RCC 7860 (cell line): ENCODE results near the gene SPTSSA.
A peak's percentile ranks its signal among the peaks of the same experiment; 100 is the strongest.

Source experiments
- DNase-seq: peaks from one replicate; pipeline ENCODE4 v3.0.0-alpha.2; 2015; ENCODE audit warnings: low spot score
- FAIRE-seq: peaks from 2 replicates; lab custom pipeline; 2012; peaks lifted over from hg19 to GRCh38; lab: Jason Lieb, UNC

SPTSSA gene

DNA sequence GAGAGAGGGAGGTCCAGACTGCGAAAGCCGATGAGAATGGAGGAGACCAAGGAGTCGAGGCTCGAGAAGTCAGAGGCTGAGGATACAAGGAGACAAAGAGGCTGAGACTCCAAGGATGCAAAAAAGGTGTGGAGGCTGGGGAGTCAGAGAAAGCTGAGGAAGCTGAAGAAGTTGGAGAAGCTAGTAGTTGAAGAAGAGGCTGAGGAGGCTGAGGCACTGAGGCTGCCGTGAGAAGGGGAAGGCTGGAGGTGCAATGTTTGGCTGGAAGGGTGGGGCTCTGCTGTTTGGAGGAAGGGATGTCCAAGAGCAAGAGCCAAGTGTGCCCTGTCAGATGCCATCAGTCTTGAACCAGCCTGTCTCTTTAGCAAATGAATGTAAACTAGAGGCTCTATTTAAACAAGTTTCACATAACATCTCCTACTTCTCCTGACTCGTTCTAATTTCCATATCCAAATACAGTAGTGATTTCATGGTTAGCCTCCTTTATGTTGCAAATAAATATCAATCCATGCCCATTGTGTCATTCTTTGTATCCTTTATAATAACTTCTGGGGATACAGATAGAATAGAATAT, 10.8 kb upstream of the SPTSSA start:
- DNase-seq, result no peak
- no peak for FAIRE-seq

DNA sequence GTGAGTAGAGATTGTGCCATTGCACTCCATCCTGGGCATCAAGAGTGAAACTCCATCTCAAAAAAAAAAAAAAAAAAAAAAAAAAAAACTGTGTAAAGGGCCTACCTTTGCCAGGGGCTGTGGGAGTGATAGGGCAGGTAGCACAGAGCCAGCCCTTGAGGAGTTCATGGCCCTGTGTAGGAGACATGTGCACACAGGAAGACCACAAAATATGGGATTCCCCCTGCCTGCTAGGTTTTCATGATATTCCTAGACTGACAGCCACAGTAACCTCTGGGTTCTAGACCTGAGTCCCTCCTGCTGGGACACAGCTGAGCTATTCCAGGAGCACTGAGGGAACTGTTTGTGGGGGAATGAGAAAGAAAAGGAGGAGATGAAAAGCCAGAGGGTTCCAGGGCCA, 8.3 kb upstream of the SPTSSA start:
- FAIRE-seq, result no peak
- no peak for DNase-seq

DNA sequence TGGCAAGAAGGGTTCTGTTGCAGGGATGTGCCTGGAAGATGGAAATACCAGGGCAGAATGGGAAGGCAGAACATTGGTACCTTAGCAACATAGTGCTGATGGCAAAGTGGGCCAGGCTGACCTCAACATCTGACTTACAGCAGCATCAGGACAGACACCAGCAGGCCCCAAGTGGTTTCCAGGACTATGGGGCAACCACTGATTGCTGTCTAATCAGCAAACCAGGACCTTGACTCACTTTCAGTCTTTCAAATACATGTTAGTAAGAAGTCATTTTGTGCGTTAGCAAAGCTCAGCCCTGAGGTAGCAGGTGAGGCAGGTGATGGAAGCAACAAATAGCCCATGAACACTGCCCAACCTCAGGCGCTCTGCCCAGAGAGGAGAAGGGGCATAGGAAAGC, 4.7 kb upstream of the SPTSSA start:
- no peak for DNase-seq
- FAIRE-seq, result no peak

DNA sequence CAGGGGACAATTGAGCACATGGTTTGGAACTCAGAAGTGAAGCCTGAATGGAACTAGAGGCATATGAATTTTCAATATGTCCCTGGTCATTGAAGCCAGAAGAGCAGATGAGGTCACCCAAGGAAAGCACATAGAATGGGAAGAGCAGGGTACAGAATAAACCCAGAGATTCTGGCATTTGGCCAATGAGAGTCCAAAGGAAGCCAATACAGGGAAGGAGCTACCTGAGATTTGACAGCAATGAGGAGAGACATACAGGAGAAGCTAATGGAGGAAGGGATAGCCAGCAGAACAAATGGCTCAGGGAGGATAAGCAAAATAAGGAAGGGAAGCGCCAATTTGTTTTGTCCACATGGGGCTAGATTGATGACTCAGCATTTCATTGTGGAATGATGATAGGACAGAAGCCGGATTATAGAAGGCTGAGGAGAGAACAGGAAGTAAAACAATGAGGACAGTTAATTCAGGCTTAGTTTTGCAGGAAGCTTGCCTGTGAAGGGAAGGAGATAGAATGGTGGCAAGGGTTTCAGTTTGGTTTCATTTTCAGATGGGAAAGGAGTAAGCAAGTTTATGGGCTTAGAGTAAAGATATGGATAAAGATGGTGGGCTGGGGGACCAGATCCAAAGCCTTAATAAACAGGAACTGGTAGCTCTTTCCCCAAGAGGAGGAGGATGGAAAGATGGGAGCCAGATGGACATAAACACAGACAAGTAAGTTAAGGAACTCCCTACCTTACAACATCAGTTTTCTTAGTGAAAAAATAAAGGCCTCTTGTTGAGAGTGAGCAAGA, 3.2 kb upstream of the SPTSSA start:
- no peak for FAIRE-seq
- peak; percentile 7 for DNase-seq

DNA sequence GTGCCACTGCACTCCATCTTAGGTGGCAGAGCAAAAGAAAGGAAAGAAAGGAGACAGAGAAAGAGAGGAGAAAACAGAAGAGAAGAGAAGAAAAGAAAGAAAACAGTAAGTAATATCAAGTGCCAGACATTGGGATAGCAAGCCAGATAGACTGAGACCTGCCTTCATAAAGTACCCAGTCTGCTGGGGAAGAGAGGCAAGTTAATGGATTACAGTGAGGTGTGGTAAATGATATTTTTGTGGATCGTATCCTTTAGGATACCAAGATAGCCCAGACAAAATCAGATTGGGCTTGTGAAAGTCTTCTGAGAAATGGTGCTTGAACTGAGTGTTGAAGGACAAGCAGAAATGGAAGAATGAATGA, 1.5 kb upstream of the SPTSSA start:
- FAIRE-seq (no peak), DNase-seq (no peak)

DNA sequence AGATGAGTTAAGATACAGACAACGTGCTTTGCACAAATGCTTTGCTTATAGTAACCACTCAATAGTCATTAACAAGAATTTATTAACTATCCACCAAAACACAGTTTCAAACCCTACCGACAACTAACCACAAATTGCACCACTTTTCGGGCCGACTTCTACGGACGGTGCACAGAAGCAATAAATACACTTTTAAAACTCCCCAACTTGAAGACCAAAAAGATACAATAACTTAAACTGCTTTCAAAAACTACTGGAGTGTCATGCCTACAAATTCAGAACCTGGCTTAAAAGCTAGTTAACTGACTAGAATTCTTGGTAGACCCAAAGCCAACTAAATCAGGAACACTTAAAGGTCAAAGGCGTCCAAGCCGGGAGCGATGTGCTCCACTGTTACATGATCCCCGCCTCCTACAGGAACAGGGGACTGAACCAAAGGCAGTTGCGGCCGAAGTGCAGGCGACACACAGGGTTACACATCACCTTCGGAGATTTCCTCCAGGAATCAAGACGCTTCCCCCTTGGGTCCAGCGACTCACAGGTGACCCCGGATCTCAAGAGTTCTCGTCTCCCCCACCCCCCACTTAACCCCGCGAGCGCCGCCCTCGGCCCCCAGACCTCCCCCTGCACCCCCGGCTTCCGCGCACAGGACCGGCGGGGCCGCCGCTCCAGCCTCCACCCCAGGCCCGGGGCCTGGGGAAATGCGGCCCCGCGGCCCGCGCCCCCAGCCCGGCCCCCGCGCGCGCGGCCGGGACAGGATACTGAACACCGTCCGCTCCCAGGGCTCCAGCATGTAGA, 507 bp downstream of the SPTSSA start:
- FAIRE-seq, result no peak
- DNase-seq, result peak; percentile 15

DNA sequence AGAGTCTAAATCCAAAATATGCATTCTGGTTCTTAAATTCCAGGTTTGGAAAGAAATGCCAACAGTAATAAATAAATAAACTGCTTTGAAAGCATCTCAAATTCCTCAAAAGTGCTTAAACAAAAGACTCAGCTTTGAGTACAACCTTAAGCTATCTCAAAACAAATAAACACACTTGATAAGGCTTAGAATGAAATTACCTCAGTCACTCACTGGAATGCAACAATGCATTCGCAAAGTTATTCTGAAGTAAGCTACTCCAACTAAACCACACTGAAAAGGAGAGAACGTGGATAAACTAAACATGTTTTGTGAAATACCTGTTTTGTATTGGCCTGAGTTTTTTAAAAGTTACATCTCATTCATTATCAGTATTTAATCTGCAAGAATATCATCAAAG, 1.2 kb downstream of the SPTSSA start:
- no peak for DNase-seq

DNA sequence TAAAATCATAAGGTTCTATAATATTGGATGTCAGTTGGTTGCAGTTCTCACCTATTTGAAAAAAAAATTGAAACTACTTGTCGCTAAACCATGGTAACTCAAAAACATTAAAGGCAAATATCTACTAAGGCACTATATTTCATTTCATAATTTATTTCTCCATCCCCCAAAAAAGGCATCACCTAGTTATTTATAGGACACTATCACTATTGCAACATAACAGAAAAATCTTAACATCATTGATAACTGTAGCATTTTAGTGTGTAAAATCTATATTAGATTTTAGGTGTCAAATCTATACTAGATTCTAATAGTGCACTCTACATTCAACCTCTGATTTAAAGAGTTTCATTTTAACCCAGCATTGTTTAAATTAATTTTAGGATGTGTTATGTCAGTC, 1.7 kb downstream of the SPTSSA start:
- DNase-seq, result no peak
- no peak for FAIRE-seq

More for the DNA sequence above, 1.2 kb downstream of the SPTSSA start:
- FAIRE-seq, result no peak

DNA sequence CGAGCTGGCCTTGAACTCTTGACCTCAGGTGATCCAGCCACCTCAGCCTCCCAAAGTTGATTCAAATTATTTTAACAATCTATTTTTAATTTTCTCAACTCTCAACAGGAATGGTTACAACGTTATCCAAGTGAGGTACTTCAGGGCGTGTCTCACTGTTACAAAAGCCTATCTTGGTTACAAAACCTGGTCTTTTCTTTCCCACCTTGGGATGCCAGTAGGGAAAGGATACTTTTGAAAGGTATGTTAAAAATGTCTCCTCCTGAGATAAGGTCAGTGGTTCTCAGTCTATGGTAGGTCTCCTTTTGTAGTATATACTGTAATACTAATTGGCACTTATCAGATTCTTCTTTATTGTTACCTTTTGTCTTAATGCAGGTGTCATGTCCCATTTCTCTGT, 4.9 kb downstream of the SPTSSA start:
- no peak for DNase-seq
- no peak for FAIRE-seq

DNA sequence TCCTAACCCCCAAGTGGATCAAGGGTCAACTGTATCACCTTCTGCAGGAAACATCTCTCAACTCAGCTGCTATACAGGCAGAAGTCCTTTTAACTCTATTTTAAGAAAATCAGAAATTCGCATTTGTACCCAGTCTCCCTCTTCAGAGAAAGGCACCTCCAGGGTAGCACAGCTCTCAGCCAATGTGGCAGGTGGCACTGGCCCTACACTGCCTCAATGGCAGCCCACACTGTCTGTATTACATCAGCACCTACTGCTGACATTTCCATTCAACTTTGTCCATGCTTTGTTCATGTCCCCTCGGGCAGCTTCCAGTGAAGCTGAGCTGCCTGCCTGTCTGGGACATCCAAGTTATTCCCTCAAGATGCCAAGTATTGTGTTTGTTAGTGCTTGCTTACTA, 8.8 kb downstream of the SPTSSA start:
- FAIRE-seq (no peak), DNase-seq (no peak)

DNA sequence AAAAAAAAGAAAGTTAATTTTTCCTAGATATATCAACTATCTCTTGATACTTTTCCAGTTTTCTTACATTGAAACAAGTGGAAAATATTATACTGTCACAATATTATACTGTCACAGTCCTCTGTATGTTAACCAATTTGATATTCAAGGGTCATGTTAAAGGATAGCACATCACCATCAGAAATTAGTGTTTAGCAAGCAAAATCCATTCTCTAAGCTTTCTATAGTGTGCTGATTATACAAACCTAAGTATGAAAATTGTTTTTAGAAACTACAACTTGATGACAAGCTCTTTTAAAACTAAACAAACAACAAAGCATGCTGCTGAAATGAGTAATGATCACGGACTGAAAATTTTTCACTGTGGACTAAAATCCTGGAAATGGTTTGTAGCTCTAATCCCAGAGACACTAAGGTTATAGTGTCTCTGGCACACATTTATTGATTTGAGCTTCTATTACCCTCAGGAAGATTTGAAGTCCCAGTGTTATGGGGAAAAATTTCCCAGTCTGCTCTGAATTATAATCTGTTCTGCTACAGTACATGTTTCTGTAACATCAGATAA, 9.7 kb downstream of the SPTSSA start:
- FAIRE-seq (no peak), DNase-seq (no peak)

DNA sequence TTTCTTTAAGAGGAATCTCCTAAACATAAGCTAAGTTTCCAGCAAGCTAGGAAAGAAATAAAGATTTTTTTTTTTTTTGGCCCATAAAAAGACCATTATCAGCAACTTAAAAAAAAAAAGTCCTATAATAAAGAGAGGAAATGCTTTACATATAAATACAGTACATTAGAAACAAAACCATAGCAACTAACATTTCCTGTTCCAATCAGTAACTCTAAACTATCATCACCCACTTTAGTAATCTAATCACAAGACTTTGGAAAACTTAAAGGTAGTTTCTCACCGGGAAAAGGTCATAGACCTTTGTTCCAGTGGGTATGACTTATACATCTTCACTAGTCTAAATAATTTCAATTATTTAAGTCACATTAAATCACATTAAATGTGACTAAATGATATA, 11.1 kb downstream of the SPTSSA start:
- FAIRE-seq, result no peak
- no peak for DNase-seq

DNA sequence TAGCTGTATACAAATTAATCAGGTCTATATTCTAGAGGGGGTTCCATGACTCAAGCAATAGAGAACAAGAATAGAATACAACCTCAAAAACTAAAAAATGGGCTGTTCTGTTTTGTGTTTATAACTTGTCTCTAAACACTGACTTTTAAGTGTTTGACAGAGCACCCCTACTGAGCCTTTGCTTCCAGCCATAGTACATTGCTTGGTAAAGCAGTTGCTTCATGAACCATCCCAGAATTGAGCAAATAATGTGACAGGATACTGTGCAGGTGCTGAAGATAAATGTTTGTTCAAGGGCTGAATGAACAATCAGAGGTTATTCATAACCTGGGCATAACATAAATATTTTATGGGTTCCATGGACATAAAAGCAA, 11.5 kb downstream of the SPTSSA start:
- FAIRE-seq (no peak), DNase-seq (no peak)

DNA sequence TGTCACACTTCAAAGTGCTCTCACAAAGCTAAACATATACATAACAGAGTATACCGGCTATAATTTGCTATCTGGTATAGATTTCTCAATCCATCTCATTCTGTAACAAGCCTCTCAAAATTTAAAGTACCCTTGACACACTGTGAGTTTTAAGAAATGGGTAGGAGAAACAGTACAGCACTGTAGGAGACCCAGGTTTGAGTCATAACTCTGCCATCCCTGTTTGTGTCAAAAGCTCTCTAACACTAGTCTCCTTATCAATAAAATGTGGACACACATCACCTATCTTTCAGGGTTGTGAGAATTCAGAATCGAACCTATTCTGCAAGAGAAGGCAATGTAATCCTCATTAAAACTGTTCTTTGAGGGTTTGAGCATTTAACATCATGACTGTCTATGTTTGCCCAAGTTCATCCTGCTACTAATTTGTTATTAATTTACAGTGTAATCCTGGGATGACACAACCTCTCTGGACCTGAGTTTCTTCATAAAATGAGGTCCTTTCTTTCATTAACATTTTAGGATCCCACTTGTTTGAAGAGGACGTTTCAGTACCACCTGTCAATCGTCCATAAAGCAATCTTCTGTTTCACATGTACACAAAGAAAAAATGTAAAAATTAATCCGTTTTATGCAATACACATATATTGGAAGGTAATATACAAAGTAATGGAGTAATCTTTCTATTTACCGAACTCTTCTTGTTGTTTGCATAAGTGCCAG, 12.1 kb downstream of the SPTSSA start:
- no peak for DNase-seq
- FAIRE-seq, result no peak

DNA sequence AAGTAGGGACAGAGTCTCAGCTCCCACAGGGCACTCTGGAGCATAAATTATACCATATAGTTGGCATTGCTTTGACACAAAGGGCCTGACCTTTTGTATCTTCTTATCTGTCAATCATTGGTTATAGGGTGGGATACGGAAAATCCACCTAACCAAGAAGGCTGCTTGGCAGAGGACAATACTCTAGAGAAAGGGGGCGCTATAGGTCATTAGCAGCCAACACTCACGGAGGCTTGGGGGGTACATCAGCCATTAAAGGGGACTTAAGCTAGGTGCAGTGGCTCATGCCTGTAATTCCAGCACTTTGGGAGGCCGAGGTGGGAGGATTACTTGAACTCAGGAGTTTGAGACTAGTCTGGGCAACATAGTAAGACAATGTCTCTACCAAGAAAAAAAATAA, 22.9 kb downstream of the SPTSSA start:
- no peak for FAIRE-seq
- no peak for DNase-seq

DNA sequence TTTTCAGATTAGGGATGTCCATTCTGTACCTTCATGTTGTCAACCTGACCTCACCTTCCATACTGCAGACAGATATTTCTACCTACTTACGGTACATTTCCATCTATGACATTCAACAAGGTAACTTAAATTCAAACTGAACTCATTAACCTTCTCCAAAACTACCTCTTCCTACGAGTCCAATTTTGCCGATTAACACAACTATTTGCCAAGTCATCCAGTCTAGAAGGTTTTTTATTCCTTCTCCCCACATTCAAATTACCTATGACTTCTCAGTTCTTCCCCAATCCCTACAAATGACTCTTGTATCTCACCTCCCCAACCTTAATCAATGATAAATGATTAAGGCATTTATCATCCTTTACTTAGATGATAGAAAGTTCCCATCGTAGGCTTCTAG, 23.6 kb downstream of the SPTSSA start:
- no peak for DNase-seq
- no peak for FAIRE-seq

DNA sequence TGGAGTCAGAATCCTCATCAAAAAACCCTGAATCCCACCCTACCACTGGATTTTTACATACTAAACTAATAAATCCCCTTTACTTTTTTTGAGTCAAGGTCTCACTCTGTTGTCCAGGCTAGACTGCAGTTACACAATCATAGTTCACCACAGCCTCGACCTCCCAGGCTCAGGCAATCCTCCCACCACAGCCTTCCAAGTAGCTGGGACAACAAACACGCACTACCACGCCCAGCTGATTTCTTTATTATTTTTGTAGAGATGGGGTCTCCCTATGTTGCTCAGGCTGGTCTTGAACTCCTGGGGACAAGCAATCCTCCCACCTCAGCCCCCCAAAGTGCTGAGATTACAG, 24.3 kb downstream of the SPTSSA start:
- FAIRE-seq (no peak), DNase-seq (no peak)

DNA sequence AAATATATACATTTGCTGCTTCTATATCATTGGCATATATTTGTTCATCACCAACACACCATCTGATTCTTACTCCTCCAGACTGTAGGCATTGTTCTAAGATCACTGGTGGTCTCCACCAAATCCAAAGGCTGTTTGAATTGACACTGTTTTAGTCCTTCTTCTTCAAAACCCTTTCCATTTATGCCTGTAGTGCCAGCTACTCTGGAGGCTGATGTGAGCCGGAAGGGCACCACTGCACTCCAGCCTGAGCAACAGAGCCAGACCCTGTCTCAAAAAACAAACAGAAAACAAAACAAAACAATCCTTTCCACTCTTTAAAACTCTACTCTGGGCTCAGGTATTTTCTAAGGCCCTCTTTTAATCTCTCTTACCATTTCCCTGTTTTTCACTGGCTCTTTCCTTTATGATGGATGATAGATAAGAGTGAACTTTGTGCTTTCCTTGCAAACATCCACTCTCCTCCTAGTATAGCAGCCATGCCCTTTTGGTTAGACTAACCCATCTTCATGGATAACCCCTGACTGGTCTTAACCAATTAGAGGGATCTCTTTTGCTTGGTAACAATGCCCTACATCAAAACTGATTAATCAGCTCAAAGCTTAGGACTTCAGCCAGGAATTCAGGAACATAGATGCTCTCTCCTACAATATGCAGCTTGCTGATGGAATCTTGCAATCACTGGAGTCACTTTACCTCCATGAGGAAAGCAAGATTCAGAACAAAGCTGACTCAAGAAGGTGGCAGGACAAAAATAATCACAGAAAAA, 24.9 kb downstream of the SPTSSA start:
- DNase-seq, result no peak
- FAIRE-seq, result no peak

DNA sequence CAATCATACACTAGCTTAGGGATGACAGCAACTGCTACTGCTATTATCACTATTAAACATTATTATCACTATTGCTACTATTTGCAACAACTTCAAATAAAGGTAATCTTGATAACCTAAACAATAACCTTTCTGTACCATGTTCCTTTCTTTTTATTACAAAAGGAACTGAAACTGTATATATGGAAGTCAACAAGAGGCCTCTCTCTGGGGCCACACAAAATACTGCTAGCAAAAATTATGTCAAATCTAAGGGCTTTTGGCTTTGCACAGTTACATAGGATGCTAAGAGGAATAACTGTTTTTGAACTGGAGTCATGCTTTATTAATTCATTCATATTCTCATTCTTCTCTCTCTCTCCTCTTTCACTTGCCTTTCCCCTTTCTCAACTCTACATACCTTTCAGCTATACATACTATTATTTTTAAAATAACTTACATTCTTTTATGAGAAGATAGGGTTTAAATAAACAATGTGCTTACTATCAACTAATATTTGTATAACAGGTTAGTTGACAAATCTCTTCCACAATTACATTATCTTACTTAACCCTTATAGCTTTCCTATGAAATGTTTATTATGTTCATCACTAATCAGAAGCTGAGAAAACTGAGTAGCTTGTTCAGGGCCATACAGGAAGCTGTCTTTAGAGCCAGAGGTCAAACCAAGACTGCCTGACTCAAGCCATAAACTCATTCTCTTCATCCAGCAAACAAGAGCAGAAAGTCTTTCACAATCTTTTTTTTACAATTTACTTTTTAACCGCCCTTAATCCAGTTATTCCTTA, 25.7 kb downstream of the SPTSSA start:
- FAIRE-seq (no peak), DNase-seq (no peak)

DNA sequence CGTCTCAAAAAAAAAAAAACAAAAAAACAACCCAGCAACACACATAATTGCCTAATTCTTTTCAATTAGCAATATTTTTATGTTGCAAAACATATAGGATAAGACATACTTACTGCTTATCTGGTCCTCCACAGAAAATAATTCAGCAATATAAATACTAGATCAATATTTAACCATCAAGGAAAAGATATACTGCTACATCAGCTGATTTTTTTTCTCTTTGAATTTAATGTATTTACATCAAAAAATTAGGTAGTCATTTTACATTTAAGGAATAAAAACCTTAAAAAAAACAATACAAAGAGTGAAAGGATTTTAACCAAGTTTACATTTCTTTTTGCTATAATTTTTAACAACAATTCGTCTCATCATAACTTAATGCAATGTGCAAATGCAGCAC, 28.1 kb downstream of the SPTSSA start:
- DNase-seq (no peak), FAIRE-seq (no peak)
